ENCODE data around the gene ABCA6.

DNA sequence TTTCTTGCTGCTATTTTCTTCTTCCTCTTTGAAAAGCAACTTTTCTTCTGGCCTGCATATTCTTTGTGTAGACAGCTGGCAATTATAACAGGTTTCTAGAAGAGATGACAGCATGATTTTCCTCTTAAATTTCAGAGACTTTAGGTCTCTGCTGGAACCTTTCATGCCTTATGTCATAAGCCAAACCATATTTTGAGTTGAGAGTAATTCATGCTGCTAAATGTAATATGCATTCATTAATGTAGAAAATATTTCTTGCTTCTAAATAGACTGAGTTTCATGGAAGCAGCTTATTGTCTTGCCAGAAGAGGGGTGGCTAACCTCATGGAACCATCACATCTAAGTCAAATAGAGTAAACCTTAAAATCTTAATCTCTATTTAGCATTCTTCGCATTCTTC lies 55.1 kb downstream of the ABCA6 start:
- TF ChIP-seq, protein P1, sequence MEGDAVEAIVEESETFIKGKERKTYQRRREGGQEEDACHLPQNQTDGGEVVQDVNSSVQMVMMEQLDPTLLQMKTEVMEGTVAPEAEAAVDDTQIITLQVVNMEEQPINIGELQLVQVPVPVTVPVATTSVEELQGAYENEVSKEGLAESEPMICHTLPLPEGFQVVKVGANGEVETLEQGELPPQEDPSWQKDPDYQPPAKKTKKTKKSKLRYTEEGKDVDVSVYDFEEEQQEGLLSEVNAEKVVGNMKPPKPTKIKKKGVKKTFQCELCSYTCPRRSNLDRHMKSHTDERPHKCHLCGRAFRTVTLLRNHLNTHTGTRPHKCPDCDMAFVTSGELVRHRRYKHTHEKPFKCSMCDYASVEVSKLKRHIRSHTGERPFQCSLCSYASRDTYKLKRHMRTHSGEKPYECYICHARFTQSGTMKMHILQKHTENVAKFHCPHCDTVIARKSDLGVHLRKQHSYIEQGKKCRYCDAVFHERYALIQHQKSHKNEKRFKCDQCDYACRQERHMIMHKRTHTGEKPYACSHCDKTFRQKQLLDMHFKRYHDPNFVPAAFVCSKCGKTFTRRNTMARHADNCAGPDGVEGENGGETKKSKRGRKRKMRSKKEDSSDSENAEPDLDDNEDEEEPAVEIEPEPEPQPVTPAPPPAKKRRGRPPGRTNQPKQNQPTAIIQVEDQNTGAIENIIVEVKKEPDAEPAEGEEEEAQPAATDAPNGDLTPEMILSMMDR (conservative IDR thresholded peaks at IDR 0.05 in 1 of 2, IDR thresholded peaks at IDR 0.05 in 1 of 2; ENCODE audit: low read depth in 1 of 2, low read length in 2 of 2): no peak
- no peak for TF ChIP-seq EZH2 (IDR thresholded peaks at IDR 0.05; ENCODE audit: low read length, missing control alignments)
